Measurements from ENCODE around the gene PNO1.
"Not testable (repeated sequence)": the region's sequence is repeated elsewhere in the genome, so short reads cannot be mapped to it uniquely, and the experiment has no call there.

PNO1 gene

DNA sequence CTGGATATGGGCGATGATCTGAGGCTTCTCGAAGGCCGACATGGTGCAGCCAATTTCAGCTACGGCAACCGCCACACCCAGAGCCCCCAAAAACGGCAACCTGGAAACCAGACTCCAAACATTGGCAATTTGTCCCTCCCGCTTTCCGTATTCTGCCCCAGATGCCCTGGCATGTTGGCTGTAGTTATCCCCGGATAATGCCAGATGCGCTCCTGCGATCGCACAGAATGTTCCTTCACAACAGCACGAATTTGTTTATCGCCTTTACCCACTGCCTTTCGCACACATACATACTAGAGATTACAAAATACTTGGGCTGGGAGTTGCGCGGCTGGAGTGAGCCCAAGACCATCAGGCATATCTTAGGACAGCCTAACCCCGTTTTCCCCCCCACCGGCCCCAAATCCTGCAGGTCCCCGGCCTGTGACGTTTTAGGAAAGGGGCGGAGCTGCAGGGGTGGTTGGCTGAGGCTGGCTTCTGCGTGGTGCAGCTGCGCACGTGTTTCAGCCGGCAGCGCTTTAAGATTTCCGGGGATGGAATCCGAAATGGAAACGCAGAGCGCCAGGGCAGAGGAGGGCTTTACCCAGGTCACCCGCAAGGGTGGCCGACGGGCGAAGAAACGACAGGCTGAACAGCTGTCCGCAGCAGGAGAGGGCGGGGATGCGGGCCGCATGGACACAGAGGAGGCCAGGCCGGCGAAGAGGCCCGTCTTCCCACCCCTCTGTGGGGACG lies at the start of gene PNO1:
PNO1 (plus strand) TSS at position 487 of the 732 bp plus-strand sequence; CDS start at position 534, 47 bp downstream.
- DNase-seq, result peak; percentile 79 to 95

DNA sequence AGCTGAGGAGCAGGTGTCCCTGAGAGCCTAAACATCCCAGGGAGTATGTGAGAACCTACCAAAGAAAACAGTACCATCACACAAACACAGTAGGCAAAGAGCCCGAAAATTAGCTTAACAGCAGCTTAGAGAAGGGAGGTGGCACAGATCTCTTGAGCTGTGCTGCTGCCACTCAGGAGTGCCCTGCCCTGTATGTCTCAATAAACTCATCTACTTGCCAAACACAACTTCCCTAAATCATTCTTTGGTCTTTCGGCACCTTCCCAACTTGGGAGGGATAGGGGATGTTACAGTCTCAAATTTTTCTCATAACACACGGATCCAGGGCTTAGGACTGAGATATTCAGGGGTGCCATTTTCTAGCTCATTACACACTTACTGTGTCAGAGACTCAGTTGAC lies 49.6 kb upstream of the PNO1 start:
- DNase-seq, result no peak

DNA sequence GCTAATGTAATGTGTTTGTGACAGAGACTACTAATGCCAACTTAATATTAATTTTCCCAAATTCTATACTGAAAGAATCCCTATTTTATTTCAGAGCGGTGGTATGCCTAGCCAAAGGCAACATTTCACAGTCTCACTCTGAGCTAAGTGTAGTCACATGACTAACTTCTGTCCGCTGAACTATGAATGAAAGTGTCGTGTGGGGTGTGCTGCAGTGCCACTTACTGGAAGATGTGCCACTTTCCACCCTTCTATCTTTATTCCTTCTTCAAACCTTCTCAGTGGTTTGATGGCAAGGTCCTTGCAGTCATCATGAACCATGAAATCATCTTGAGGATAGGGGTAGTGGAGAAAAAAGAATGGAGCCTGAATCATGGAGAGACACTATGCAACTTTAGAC lies 47.6 kb upstream of the PNO1 start:
- no peak for DNase-seq

DNA sequence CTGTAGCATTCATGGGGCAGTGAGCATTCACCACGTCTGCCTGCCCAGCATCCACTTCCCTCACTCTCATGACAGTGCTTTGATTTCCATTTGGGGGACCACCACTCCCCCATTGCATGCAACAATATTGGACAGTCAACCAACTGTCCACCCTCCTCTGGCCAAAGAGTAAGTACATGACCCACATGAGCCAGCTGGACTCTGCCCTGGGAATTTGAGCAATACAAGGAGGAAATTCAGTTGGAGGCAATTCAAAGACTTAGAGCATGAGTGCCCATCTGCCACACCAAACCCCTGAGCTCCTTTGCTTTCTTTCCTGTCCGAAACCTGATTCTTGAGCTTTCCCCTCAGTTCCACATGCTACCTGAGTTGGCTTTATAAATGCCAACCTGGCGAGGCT lies 41.7 kb upstream of the PNO1 start:
- DNase-seq, result no peak

DNA sequence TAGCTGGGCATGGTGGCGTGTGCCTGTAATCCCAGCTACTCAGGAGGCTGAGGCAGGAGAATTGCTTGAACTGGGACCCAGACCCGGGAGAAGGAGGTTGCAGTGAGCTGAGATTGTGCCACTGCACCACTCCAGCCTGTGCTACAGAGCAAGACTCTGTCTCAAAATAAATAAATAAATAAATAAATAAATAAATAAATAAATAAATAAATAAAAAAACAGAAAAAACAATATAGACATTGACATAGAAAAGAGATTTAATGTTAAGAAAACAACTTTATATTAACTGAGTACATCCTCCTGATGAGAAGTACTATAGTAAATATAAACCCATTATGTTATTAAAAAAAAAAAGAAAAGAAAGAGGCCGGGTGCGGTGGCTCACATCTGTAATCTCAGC lies 39.8 kb upstream of the PNO1 start:
- not testable (repeated sequence) for DNase-seq

DNA sequence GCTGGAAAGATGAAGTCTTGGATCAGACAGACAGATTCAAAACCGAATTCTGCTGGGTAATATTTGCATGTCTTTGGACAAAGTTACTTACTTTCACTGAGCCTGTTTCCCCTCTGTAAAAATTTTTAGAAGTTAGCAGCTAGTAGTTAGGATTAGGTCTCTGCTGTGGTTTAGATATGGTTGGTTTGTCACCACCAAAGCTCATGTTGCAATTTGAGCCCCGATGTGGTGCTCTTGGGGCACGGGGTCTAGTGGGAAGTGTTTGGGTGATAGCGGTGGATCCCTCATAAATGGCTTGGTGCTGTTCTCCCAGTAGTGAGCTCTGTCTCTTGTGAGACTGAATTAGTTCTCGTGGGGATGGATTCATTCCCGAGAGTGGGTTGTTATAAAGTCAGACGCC lies 38.9 kb upstream of the PNO1 start:
- DNase-seq, result no peak

DNA sequence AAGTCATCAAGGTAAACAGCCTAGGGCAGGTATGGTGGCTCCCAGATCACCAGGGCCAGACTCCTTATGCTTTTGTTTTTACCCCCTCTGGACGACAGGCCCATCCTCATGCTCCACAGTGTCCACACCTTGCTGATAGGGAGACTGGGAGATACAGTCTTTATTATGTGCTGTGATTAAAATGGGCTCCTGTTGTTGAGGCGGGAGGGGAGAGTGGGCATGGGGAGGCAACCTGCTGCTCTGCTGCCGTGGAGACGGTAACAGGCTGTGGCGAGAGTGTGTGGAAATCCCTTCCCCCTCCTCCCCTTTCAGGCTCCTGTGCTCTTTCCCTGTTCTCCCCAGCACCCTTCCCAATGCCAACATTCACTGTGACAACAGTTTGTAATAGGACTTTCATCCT lies 38.2 kb upstream of the PNO1 start:
- DNase-seq, result no peak

DNA sequence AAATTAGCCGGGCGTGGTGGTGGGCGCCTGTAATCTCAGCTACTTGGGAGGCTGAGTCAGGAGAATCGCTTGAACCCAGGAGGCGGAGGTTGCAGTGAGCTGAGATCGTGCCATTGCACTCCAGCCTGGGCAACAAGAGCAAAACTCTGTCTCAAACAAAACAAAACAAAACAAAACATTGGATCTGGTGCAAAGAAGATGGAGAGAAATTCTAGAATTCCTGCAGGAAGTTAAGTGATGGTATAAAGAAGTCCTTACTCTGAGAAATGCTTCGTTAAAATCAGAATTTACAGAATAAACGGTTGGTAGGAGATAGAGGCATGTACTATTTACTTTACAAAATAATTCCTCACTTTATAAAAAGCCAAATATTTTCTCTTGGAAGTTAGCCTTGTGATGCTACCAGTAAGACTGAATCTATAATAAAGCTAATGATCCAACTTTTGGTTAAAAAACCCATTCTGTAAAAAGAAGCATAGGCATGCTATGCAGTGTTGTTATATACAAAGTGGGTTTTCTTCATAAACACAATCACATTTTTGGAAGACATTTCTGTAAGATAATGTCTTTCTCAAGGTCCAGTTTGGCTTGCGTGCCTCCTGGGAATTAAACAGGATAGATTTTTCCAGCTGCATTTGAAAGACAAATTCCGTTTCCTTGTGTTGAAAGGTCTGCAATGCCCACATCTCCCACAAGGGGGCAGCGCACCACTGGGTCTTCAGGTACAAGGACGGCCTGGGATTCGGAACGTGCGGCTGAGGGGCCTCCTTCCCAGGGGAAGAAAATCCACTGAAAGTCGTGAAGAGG lies 35.6 kb upstream of the PNO1 start:
- peak in 1 of 2 experiments; percentile 64 for DNase-seq

DNA sequence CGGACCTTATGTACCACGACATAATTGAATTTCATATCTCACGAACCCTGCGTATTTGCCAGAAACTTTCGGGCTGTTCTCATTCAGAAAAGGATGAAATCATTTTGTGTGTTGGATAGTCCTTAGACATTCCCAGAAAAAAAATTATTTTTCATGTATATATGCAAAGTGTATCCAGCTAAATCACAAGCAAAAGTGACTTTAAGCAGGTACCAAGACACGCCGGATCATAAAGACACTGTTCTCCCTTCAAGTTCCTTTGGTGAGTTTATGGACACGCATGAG lies 35.1 kb upstream of the PNO1 start:
- no peak for DNase-seq

DNA sequence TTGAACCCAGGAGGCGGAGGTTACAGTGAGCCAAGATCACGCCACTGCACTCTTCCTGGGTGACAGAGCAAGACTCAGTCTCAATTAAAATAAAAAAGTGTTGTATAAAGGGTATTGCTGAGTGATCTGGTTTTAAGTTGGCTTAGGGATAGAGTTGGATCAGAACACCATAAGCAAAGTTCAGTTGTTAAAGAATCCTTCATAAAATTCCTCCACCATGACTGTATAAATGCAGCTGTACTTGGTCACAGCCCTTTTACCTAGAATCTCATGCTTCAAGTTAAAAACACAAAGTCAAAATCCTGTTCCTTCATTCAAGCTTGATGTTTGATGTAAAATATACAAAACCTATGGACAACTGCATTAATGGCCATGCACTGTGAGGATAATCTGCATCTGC lies 33.4 kb upstream of the PNO1 start:
- DNase-seq, result no peak

DNA sequence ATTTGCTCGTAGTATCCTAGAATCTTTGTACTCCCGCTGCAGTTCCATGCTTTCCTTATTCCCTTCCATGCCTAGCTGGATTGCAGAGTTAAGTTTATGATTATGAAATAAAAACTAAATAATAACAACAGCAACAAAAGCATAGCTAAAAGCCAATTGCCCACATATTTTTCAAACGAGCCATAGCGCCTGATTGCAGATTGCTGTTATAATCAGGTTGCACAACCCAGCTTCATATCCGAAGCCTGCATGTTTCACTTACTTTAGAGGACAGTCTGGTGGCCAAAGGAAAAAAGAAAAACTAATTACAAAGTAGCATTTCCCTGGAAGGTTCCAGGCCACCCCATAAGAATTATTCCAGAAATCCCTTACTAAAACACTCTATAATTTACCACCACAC lies 31.9 kb upstream of the PNO1 start:
- no peak for DNase-seq

DNA sequence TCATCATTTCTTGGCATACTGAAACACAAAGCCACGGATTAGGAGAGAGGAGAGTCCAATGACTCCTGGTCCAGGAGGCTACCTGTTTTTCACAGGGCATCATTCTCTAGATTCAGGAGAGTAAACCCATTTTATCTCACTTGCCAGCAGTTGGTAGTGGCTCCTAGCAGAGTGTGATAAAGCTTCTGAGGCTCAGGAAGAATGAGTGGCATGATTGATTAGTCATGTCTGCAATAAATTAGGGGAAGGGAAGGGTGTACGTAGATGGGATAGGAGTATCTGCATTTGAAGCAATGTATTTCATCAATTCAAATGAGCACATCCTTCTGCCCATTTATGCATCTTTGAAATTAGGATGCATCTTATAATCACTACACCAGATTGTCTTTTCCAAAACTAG lies 31.1 kb upstream of the PNO1 start:
- no peak for DNase-seq

DNA sequence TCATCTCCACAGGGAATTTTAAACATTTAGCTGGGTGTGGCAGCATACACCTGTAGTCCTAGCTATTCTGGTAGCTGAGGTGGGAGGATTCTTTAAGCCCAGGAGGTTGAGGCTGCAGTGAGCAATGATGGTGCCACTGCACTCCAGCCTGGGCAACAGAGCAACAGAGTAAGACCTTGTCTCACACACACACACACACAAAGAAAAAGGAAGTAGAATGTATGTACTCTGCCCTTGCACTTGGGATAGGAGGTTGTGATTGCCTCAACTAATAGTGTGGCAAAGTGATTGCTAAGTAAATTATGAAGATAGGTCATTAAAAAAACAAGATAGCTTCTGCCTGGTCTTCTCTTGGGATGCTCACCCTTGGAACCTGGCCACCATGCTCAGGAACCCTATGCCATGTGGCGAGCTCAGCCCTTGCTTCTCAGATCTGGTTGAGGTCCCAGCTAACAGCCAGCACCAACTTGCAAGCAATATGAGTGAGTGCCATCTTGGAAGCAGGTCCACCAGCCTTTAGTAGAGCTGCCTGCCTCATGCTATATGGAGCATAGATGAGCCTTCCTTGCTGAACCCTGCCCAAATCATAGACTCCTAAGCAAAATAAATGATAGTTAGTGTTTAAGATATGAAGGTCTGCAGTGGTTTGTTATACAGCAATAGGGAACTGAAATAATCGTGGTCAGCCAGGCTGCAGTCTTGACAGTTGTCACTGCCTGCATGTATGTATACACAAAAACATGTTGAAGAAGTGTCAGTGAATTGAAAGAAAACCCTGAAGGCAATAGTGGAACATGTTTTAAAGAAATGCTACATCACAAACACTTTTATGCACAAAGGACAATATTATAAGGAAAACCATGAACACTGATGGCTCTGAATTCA lies 30.1 kb upstream of the PNO1 start:
- DNase-seq, result no peak

DNA sequence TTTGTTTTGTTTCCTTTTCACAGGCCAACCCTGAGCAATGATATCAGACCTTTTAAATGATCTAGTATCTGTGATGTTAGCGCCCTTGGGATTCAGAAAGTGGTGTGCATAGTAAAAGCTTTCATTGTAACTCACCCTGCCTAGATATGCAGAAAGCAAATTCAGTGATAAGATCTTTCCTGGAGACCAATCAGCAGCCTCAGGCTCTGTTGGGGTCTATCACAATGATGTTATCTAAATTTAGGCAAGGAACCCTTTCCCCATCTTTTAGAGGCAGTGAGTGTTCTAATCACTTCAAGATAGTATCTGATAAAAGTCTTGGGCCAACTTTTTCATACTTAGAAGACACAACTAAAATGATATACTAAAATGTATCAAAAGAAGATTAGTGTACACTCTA lies 23.6 kb upstream of the PNO1 start:
- DNase-seq, result no peak

DNA sequence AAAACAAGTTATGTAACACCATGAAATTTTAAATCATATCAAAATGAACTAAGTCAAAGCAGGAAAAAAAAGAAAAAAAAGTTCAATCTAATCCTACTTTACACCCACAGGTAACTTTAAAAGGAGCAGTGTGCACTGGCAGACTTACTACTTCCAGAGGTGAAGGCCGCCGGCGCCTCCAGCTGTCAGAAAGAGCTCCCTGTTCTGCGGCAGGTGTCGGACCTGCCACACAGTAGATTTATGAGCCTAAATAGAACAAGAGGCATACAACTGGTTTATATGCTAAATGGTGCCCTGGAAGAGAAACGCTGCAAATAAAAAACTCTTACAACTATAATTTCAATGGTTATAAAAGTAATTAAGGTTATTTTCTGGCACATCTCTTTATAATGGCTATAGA lies 23.1 kb upstream of the PNO1 start:
- no peak for DNase-seq

DNA sequence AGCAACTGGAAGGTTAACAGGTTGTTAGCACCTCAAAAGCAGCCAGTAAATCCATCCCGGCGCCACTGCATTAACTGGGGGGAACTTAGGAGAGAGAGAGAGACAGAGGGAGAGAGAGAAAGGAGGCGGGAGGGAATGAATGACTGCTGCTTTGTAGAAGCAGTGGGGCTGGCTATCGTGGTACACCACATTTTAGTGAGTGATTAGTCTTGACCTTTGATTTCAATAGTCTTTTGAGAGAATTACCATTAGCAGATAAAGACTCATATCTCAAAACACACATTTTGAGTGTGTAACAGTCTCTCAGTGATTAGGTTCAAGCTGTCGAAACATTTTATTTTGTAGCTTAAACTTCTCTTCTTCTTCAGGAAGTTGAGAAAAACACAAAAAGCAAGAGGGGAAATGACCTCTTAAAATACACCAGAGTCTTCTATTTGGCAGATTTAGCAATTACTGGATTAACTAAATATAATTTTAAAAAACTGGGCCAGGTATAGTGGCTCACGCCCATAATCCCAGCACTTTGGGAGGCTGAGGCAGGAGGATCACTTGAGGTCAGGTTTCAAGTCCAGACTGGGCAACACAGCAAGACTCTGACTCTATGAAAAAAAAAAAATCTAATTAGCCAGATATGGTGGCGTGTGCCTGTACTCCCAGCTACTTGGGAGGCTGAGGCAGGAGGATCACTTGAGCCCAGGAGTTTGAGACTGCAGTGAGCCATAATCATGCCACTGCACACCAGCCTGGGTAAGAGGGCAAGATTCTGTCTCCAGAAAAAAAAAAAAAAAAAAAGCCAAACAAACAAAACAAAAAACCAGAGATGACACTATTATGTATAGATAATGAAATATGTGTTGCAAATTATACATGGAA lies 22.0 kb upstream of the PNO1 start:
- DNase-seq, result no peak

DNA sequence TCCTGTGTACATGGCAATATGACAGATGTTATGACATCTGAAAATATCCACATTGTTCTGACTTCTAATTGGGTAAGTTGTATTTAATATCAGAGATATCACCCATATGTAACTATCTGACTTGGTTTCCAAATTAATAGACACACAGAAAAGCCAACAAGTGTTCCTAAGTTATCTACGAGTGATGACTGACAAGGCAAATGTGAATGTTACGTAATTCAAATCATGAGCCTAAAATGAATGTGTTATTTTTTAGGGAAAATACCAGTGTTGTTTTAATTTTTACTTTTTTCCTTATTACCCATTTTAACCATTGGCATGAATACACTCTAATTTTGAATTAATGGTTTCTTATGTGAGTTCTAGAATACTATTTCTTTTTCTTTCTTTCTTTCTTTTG lies 15.8 kb upstream of the PNO1 start:
- DNase-seq, result no peak

DNA sequence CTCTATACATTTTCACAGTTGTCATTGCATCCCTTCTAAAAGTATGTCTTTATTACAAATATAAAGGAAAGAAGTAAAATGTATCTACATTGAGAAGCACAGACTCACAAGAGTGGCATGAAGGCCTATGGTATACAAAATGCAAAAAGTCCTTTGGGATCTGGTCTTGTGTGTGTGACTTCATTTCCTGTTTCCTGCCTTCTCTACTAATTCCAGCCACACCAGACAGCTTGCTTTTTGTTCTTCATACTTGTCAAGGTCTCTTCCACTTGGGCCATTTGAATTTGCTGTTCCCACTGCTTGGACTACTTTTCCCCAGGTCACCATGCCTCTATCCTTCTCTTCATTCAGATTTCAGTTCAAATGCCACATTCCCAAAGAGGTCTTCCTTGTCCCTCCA lies 6.7 kb upstream of the PNO1 start:
- DNase-seq, result no peak

DNA sequence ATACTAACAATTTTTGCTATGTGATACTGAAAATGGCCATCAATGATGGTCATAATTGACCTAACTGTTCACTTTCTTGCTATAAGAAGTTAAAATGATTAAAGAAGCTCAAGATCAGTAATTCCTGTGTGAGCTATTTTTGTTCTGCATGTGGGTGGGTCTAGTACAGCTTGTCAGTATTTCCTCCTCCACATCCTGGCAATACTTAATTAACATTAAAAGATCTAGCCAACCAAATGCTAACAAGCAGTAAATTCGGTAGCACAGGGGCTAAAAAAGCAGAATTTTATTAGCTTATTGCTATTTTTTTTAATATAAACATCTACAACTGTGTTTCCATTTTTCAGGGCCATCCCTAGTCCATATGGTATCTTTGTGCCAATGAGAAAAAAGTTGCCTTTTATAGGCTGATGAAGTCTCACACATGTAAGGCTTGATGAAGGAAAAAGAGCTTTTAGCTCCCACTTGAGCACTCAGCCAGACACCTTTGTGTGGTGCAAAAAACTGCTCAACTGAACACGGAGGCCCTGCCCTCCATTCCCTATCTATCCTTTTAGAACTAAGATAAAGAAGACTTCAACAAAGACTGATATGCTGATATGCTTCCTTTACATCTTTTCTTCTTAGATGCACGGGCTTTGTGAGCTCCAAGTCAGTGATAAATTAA lies 4.9 kb upstream of the PNO1 start:
- DNase-seq, result no peak

DNA sequence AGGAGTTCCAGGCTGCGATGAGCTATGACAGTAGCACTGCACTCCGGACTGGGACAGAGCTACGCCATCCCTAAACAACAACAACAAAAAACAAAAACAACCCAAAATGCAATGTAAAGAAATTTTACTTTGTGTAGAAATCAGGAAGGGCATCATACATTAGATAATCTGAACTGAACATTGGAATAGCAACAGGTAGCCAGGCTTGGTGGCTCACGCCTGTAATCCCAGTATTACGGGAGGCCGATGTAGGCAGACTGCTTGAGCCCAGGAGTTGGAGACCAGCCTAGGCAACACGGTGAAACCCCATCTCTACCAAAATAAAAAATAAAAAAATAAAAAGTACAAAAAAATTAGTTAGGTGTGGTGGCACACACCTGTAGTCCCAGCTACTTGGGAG lies 2.1 kb upstream of the PNO1 start:
- DNase-seq, result no peak

DNA sequence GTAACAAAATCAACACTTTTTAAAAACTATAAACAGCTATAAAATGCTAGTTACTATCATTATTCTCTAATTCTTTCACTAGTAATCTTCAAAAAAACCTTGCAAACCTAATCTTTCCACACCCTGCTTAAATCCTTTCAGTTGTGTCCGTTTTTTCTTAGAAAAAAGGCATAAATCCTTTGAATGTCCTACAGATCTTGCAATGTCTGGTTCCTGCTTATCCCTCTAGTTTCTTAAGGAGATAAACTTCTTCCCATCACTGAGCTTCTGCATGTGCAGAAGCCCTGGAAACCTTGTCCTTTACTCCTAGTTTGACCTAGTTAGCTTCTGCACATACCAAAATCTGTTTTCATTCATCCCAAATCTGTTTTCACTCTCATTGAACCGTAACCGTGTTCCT lies 1.3 kb upstream of the PNO1 start:
- no peak for DNase-seq

DNA sequence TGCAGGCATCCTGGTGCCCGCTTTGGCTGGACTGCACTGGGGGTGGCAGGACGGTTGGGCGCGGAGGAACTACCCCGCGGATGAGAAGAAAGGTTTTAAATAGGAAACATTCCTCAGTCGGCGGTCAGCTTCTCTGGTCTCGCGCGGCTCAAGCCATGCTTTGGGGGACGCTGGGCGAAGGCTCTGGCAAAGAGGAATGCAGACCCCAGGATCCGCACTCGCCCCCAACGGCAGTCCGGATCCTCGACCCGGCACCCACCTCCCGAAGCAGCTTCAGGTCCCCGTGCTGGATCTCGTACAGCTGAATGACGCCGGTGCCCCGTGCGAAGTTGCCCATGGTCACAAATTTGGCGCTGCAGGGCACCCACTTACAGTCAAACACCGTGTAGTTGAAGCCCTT lies 686 bp upstream of the PNO1 start:
- DNase-seq, result no peak

Data from SW 1271 (cell line).